ENCODE results near the gene GZMM.

GZMM gene

GRCh38 chr19:531009-531752 lies 12.7 kb upstream of the GZMM start:
- TF ChIP-seq POLR2A (IDR thresholded peaks at IDR 0.05; ENCODE audit: low read depth, low read length) = no peak
- no peak for TF ChIP-seq POLR2AphosphoS5 (IDR thresholded peaks at IDR 0.05; ENCODE audit: low read depth, low read length)
- no peak for TF ChIP-seq TAF1 (IDR thresholded peaks at IDR 0.05; ENCODE audit: borderline replicate concordance, low read depth, low read length)
- FAIRE-seq = peak; percentile 99

DNA sequence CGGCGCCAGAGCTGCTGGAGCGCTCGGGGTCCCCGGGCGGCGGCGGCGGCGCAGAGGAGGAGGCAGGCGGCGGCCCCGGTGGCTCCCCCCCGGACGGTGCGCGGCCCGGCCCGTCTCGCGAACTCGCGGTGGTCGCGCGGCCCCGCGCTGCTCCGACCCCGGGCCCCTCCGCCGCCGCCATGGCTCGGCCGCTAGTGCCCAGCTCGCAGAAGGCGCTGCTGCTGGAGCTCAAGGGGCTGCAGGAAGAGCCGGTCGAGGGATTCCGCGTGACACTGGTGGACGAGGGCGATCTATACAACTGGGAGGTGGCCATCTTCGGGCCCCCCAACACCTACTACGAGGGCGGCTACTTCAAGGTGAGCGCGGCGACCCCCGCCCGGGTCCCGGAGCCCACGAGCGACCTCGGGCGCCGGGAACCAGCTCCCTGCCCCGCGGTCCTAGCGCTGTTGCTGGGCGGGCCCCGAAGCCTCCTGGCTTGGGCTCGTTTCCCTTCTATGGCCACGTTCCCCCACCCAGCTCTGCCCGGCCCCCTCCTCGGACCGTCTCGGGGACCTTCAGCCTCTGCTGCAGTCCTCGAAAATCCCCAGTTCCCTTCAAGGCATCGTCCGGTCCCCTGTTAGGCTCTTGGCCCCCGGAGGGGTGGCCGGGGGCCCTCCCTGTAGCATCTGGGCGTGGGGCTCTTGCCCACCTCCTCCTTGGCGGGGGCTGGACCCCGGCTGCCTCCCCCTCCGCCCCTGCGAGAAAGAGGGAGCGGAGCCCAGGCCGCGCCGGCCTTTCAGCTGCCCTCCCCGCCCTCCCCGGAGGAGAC lies 11.9 kb upstream of the GZMM start, which contains the start of gene CDC34:
Gene CDC34 (plus strand): TSS at position 8 of the 808 bp plus-strand sequence. CDS start 172 bp downstream, at position 180.
- peak; percentile 78; the same call in 1 of the 2 replicates for TF ChIP-seq POLR2A (IDR thresholded peaks at IDR 0.05; ENCODE audit: low read depth, low read length)
- no peak for TF ChIP-seq POLR2AphosphoS5 (IDR thresholded peaks at IDR 0.05; ENCODE audit: low read depth, low read length)
- TF ChIP-seq TAF1 (IDR thresholded peaks at IDR 0.05; ENCODE audit: borderline replicate concordance, low read depth, low read length) = no peak
- FAIRE-seq (no peak), DNase-seq (ENCODE audit: insufficient read length) (peak; percentile 66)

More at GRCh38 chr19:531009-531752, 12.7 kb upstream of the GZMM start:
- DNase-seq (ENCODE audit: insufficient read length) = peak; percentile 99

DNA sequence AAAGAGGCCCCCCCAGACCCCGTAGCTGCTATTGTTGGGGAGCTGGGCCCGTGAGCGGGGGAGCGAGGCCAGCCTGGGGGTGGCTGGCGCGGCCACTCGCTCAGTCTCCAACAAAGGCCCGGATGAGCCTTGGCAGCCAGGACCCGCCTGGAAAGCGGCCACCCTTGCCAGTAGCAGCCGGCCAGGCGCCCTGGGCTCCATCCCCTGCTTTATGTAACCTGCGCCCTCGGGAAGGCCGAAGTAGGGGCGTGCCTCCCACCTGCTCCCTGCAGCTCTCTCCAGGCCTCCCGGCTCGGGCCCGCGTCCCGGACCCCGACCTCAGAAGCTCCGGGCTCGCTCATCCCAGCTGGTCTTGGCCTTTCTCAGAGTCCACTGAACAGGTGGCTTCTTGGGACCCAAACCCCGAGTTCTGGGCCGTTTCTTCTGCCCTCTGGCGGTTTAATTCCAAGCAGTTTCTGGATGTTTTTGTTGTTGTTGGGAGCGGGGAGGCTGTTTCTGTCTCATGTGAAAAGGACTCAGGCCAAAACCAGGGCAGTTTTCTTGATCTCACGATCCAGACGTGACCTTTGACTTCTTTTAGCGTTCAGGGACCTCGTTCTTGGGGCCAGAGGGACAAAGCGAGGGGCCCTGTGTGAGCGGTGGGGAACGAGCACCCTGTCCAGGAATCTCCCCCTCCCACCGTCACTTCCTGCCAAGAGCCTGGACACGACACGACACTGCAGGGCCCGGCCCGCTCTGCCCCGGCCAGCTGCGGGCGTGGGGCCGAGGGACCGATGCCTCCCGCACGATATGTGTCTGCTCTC lies 11.1 kb upstream of the GZMM start:
- no peak for TF ChIP-seq POLR2AphosphoS5 (IDR thresholded peaks at IDR 0.05; ENCODE audit: low read depth, low read length)
- no peak for TF ChIP-seq POLR2A (IDR thresholded peaks at IDR 0.05; ENCODE audit: low read depth, low read length)
- TF ChIP-seq TAF1 (IDR thresholded peaks at IDR 0.05; ENCODE audit: borderline replicate concordance, low read depth, low read length) = no peak
- FAIRE-seq = peak; percentile 65

GRCh38 chr19:533364-534058 lies 10.3 kb upstream of the GZMM start:
- TF ChIP-seq POLR2A (IDR thresholded peaks at IDR 0.05; ENCODE audit: low read depth, low read length) (no peak), POLR2AphosphoS5 (IDR thresholded peaks at IDR 0.05; ENCODE audit: low read depth, low read length) (no peak), TAF1 (IDR thresholded peaks at IDR 0.05; ENCODE audit: borderline replicate concordance, low read depth, low read length) (no peak)
- DNase-seq (ENCODE audit: insufficient read length) (no peak), FAIRE-seq (no peak)

More for the DNA sequence above, 11.1 kb upstream of the GZMM start:
- DNase-seq (ENCODE audit: insufficient read length) = no peak

GRCh38 chr19:534088-534487 lies 9.8 kb upstream of the GZMM start:
- no peak for DNase-seq (ENCODE audit: insufficient read length)
- TF ChIP-seq POLR2AphosphoS5 (IDR thresholded peaks at IDR 0.05; ENCODE audit: low read depth, low read length) = no peak
- no peak for TF ChIP-seq POLR2A (IDR thresholded peaks at IDR 0.05; ENCODE audit: low read depth, low read length)
- no peak for TF ChIP-seq TAF1 (IDR thresholded peaks at IDR 0.05; ENCODE audit: borderline replicate concordance, low read depth, low read length)
- no peak for FAIRE-seq

DNA sequence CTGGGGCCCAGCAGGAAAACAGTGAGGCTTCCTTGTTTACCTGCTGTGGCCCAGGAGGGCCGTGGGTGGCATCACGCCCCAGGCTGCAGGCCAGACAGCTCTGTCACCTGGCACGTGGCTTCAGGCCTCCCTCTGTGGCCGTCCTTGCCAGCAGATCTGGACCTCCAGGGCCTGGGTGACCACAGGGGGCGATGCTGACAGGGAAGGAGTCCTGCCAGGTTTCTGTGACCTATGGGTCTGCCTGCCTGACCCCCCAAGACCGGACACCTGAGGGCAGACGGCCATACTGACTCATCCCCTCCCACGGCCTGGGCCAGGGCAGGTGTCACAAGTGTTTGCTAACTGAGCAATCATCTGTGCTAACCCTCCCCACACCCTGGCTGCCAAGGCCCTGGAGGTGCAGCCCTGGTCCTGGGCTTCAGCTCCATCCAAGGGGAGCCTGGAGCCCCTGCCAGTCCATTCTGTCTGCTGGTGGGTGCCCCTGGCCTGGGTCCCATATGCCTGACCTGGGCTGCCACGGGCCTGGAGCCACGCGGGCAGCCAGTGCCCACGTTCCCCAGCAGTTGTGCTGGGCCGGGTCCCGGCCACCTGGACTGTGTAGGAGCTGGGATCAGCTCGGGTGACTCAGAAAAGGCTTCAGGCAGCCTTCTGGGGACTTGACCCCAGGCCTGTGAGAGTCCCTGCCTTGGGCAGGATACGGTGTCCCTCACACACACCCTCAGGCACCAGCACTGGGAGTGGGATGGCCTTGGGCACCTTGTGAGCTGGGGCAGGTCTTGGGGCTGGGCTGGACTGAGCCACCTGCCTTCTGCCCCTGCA lies 8.6 kb upstream of the GZMM start:
- TF ChIP-seq TAF1 (IDR thresholded peaks at IDR 0.05; ENCODE audit: borderline replicate concordance, low read depth, low read length) (no peak), POLR2AphosphoS5 (IDR thresholded peaks at IDR 0.05; ENCODE audit: low read depth, low read length) (no peak)
- FAIRE-seq (no peak), DNase-seq (ENCODE audit: insufficient read length) (no peak)

DNA sequence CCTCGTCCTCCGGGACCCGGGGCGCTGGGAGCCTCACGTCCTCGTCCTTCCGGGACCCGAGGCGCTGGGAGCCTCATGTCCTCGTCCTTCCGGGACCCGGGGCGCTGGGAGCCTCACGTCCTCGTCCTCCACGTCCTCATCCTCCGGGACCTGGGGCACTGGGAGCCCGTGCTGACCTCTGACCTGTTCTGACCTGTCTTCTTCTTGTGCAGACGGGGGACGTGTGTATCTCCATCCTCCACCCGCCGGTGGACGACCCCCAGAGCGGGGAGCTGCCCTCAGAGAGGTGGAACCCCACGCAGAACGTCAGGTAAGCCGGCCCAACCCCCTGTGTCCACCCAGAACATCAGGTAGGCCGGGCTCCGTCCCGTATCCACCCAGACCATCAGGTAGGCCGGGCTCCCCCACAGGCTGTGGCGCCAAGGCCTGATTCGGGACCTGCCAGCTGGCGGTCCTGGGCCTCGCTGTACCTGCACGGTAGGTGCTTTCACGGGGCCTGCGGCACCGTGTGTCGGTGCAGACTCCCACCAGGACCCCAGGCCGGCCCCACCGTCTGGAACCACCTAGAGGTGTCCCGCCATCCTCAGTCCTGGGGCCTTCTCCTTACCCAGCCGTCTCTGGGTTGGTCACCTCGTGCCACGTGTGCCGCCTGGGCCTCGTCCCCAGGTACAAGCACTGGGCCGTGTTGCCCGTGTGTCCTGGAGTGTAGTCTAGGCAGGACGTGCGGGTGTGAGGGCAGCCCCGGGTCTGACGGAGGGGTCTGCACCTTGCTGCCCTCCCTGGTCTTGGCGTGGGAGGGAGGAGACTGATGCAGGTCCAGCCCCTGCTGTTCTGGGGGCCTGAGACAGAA lies 7.6 kb upstream of the GZMM start:
- FAIRE-seq (no peak), DNase-seq (ENCODE audit: insufficient read length) (no peak)
- no peak for TF ChIP-seq POLR2A (IDR thresholded peaks at IDR 0.05; ENCODE audit: low read depth, low read length)
- no peak for TF ChIP-seq POLR2AphosphoS5 (IDR thresholded peaks at IDR 0.05; ENCODE audit: low read depth, low read length)
- no peak for TF ChIP-seq TAF1 (IDR thresholded peaks at IDR 0.05; ENCODE audit: borderline replicate concordance, low read depth, low read length)

DNA sequence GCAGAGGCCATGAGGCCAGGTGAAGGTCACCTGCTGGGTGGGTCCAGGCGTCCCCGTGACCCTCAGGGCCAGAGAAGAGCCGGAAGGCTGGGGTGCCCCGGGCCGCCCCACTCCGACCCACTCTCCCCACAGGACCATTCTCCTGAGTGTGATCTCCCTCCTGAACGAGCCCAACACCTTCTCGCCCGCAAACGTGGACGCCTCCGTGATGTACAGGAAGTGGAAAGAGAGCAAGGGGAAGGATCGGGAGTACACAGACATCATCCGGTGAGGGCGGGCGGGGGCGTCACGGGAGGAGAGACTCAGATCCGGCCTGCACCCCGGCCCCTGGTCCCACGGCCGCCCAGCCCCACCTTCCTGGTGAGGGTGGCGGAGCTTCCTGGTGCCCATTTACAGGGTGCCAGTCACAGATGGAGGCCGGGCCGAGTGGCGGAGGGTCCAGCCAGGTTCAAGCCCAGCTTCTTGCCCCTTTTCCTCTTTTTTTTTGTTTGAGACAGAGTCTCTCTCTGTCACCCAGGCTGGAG lies 6.9 kb upstream of the GZMM start:
- DNase-seq (ENCODE audit: insufficient read length) = no peak
- FAIRE-seq = no peak
- TF ChIP-seq POLR2AphosphoS5 (IDR thresholded peaks at IDR 0.05; ENCODE audit: low read depth, low read length) (no peak), TAF1 (IDR thresholded peaks at IDR 0.05; ENCODE audit: borderline replicate concordance, low read depth, low read length) (no peak), POLR2A (IDR thresholded peaks at IDR 0.05; ENCODE audit: low read depth, low read length) (no peak)
